Mammary epithelial cell (primary cell): ENCODE measurements around the gene TAP1.

ENCODE experiments used
- CTCF ChIP-seq, 2 donors: IDR thresholded peaks in 1 of 2; conservative IDR thresholded peaks in 1 of 2; 2 replicates each; pipeline ENCODE4 v1.5.1; 2011 to 2012; ENCODE audit warnings: inconsistent platforms in 2 of 2, low read length in 2 of 2, mild to moderate bottlenecking in 2 of 2, control low read depth in 1 of 2, low read depth in 1 of 2; ENCODE audit not compliant: insufficient read depth in 1 of 2; ENCODE audit errors: extremely low read depth in 1 of 2
- EZH2 ChIP-seq: IDR thresholded peaks from 2 replicates; pipeline ENCODE4 v1.6.1; 2012; ENCODE audit warnings: low read length, inconsistent platforms, borderline replicate concordance

GRCh38 chr6:32843331-32843978 is 10.0 kb downstream of the TAP1 start:
- TF ChIP-seq CTCF (conservative IDR thresholded peaks at IDR 0.05 in 1 of 2, IDR thresholded peaks at IDR 0.05 in 1 of 2; ENCODE audit: extremely low read depth in 1 of 2, insufficient read depth in 1 of 2, low read depth in 1 of 2, low read length in 2 of 2) (no peak), EZH2 (no peak)
